Measurements from ENCODE around the gene CKB. TPM values are rescaled to one million over a fixed set of nuclear protein-coding genes. Genes with fewer than 3 reads are reported as not detected.

The CKB gene
- total RNA-seq, 4 donors from 2014 or later = 453 to 1,624 (median 922) TPM

DNA sequence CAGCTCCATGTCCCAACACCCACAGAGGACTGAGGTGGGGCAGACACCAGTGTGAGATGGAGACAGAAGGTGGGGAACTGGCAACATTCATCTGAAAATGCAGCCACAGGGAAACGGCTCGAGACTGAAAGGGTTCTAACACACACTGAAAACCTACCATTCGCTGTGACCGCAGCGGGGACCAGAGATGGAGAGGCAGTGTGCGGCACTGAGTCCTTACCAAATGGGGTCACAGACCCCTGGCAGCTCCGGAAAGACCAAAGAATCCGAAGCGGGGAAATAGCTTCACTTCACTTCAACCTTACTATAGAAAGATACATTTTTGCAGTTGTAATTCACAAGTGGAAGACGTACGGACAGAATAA is 30.2 kb upstream of the CKB start:
- Histone ChIP-seq H3K4me3 (no peak overlapping the region), H3K4me1 (peaks cover 3 to 97% (median 60%) of the 10 kb centered on the region in 3 donors), H3K27me3 (no peaks in the 10 kb centered on the region), H3K27ac (peak overlapping the region; percentile 92 to 99 (median 97)), H3K36me3 (peaks cover 0 to 3% of the 10 kb centered on the region in 2 donors), H3K9me3 (no peaks in the 10 kb centered on the region)
- ATAC-seq = no peak
- TF ChIP-seq POLR2A (IDR thresholded peaks at IDR 0.05) (no peak), POLR2AphosphoS5 (IDR thresholded peaks at IDR 0.05) (no peak), EP300 (IDR thresholded peaks at IDR 0.05) (no peak)
- TF ChIP-seq, protein P1, sequence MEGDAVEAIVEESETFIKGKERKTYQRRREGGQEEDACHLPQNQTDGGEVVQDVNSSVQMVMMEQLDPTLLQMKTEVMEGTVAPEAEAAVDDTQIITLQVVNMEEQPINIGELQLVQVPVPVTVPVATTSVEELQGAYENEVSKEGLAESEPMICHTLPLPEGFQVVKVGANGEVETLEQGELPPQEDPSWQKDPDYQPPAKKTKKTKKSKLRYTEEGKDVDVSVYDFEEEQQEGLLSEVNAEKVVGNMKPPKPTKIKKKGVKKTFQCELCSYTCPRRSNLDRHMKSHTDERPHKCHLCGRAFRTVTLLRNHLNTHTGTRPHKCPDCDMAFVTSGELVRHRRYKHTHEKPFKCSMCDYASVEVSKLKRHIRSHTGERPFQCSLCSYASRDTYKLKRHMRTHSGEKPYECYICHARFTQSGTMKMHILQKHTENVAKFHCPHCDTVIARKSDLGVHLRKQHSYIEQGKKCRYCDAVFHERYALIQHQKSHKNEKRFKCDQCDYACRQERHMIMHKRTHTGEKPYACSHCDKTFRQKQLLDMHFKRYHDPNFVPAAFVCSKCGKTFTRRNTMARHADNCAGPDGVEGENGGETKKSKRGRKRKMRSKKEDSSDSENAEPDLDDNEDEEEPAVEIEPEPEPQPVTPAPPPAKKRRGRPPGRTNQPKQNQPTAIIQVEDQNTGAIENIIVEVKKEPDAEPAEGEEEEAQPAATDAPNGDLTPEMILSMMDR (IDR thresholded peaks at IDR 0.05) = no peak
- 77 to 90% methylated on average over 11 of the region's 11 CpGs for WGBS, 2 donors (ENCODE audit: low coverage in 1 of 2)

DNA sequence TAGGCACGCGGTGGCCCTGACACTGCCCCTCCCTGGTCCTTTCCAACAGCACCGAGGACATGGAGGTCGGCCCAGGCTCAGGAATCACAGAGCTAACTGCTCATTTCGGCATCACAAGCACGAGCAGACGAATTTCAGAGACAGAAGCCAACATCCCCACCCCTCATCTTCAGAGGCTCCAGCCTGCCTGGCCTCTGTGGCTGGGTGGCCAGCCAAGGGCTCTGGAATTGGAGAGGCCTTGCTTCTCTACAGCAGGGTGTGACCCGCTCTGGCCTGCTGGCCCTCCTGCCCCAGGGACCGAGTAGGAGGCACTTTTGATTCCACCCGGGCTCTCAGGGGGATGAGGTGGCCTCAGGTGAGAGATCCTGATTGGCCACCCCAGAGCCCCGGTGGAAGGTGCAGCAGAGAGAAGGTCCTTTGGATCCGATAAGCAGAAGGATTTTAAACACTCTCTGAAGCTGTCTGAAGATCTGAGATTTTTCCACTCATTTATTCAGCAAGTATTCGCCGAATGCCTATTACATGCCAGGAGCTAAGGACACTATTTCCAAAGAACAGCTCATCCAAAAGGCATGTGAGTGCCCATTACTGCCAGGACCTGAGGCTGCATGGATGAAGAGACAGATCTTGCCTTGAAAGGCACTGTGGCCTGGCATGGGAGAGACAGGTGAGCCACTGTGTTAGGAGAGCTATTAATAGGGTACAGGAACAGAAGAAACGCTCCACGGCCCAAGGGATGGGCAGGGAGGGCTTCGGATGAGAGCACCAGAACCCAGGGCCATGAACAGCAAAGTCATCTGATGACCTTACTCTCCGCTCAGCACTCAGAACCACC is 29.6 kb upstream of the CKB start:
- Histone ChIP-seq H3K27me3 (no peaks in the 10 kb centered on the region), H3K9me3 (no peaks in the 10 kb centered on the region), H3K36me3 (peaks cover 0 to 3% of the 10 kb centered on the region in 2 donors), H3K4me3 (peak overlapping the region; percentile 12 to 32), H3K27ac (peak overlapping the region; percentile 92 to 99 (median 97)), H3K4me1 (peaks cover 3 to 97% (median 54%) of the 10 kb centered on the region in 3 donors)
- 32 to 36% methylated on average over 5 to 7 of the region's 18 CpGs for WGBS, 2 donors (ENCODE audit: low coverage in 1 of 2)
- TF ChIP-seq, protein P1 (IDR thresholded peaks at IDR 0.05) = no peak
- peak; percentile 81 for TF ChIP-seq POLR2AphosphoS5 (IDR thresholded peaks at IDR 0.05)
- ATAC-seq = peak; percentile 70

DNA sequence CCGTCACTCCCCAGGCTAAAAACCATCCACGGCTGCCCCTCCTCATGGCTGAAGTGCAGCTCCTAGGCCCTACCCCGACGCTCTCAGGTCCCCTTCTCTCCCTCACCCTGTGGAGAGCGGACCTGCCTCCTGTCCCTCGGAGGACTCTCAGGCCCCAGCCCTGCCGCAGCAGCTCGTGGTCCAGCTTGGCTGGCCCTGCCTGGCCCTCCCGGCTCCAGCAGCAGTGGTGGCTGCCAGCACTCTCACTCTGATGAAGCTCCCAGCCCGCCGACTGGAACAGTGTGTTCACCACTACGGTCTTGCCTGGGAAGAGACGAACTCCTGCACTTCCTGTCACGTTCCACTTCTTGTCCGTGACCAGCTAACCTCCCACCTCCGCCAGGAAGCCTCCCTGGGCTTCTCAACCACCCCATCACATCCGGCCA is 28.7 kb upstream of the CKB start:
- Histone ChIP-seq H3K4me3 (peak overlapping the region in 1 of 2 donors; percentile 32), H3K9me3 (no peaks in the 10 kb centered on the region), H3K36me3 (peaks cover 0 to 3% of the 10 kb centered on the region in 2 donors), H3K4me1 (peaks cover 3 to 97% (median 57%) of the 10 kb centered on the region in 3 donors), H3K27me3 (no peaks in the 10 kb centered on the region), H3K27ac (peak overlapping the region; percentile 92 to 99 (median 97))
- ATAC-seq = peak; percentile 80
- WGBS, 2 donors (ENCODE audit: low coverage in 1 of 2) = 0 to 40% methylated on average over 1 to 2 of the region's 17 CpGs
- TF ChIP-seq, protein P1 (IDR thresholded peaks at IDR 0.05) = no peak
- peak; percentile 71 for TF ChIP-seq POLR2AphosphoS5 (IDR thresholded peaks at IDR 0.05)
- TF ChIP-seq POLR2A (IDR thresholded peaks at IDR 0.05) = peak; percentile 55 to 69

- H3K36me3 ChIP-seq = peaks cover 0 to 3% of the 10 kb centered on the region in 2 donors
- 30 to 51% methylated on average over 1 to 4 of the region's 22 CpGs for WGBS, 2 donors (ENCODE audit: low coverage in 1 of 2)
- peaks cover 3 to 97% (median 57%) of the 10 kb centered on the region in 3 donors for H3K4me1 ChIP-seq
Measured at GRCh38 chr14:103550451-103551337, 28.1 kb upstream of the CKB start.

More at GRCh38 chr14:103550451-103551337, 28.1 kb upstream of the CKB start:
- H3K4me3 ChIP-seq = peak overlapping the region; percentile 0 to 32
- no peaks in the 10 kb centered on the region for H3K27me3 ChIP-seq
- H3K27ac ChIP-seq = peak overlapping the region; percentile 92 to 99 (median 97)
- TF ChIP-seq POLR2AphosphoS5 (IDR thresholded peaks at IDR 0.05) (peak; percentile 20), EP300 (IDR thresholded peaks at IDR 0.05) (no peak), POLR2A (IDR thresholded peaks at IDR 0.05) (peak in 1 of 2 donors; percentile 11)
- TF ChIP-seq, protein P1 (IDR thresholded peaks at IDR 0.05) = peak in 1 of 4 experiments; percentile 8
- no peaks in the 10 kb centered on the region for H3K9me3 ChIP-seq
- ATAC-seq = peak; percentile 6
